Epithelial cell of prostate (primary cell): ENCODE results near the gene EPHA1.

Experiments
- DNase-seq: peaks from one replicate; pipeline ENCODE4 v3.0.0-alpha.2; 2011; ENCODE audit warnings: low read depth, low spot score
- H3K27ac ChIP-seq: fragments of 450-650 bp; 2 replicates; pipeline ENCODE4 v1.5.1; 2017; ENCODE audit warnings: mild to moderate bottlenecking

Gene EPHA1

GRCh38 chr7:143358626-143359025 is 50.0 kb downstream of the EPHA1 start:
- H3K27ac ChIP-seq: no peak overlapping the region
- no peak for DNase-seq

- H3K27ac ChIP-seq: no peak overlapping the region
- no peak for DNase-seq
Measured at GRCh38 chr7:143356414-143357050, 52.1 kb downstream of the EPHA1 start.

- no peak for DNase-seq
- H3K27ac ChIP-seq: no peak overlapping the region
Measured at GRCh38 chr7:143355450-143356385, 52.9 kb downstream of the EPHA1 start.

- H3K27ac ChIP-seq: no peak overlapping the region
- no peak for DNase-seq
Measured at GRCh38 chr7:143354965-143355364, 53.7 kb downstream of the EPHA1 start.

GRCh38 chr7:143354376-143354775 is 54.3 kb downstream of the EPHA1 start:
- no peak for DNase-seq

GRCh38 chr7:143352531-143353002 is 56.1 kb downstream of the EPHA1 start:
- H3K27ac ChIP-seq: no peak overlapping the region
- no peak for DNase-seq

More at GRCh38 chr7:143354376-143354775, 54.3 kb downstream of the EPHA1 start:
- no peak overlapping the region for H3K27ac ChIP-seq

- DNase-seq: no peak
- no peak overlapping the region for H3K27ac ChIP-seq
Measured at GRCh38 chr7:143351574-143351973, 57.1 kb downstream of the EPHA1 start.

GRCh38 chr7:143351060-143351459 is 57.6 kb downstream of the EPHA1 start:
- H3K27ac ChIP-seq: no peak overlapping the region
- DNase-seq: no peak

- no peak for DNase-seq
- no peak overlapping the region for H3K27ac ChIP-seq
Measured at GRCh38 chr7:143347950-143348349, 60.7 kb downstream of the EPHA1 start.

- no peak for DNase-seq
- no peak overlapping the region for H3K27ac ChIP-seq
Measured at GRCh38 chr7:143346018-143346417, 62.6 kb downstream of the EPHA1 start.

GRCh38 chr7:143345428-143345900 is 63.2 kb downstream of the EPHA1 start:
- no peak overlapping the region for H3K27ac ChIP-seq
- DNase-seq: no peak

GRCh38 chr7:143343596-143343995 is 65.1 kb downstream of the EPHA1 start:
- DNase-seq: no peak
- no peak overlapping the region for H3K27ac ChIP-seq

GRCh38 chr7:143341842-143342241 is 66.8 kb downstream of the EPHA1 start:
- DNase-seq: no peak
- H3K27ac ChIP-seq: no peak overlapping the region
